Fibroblast of lung (primary cell): ENCODE data around the gene DDHD1. TPM values are rescaled to one million over a fixed set of nuclear protein-coding genes. Genes with fewer than 3 reads are reported as not detected.
"Not testable (repeated sequence)": the region's sequence is repeated elsewhere in the genome, so short reads cannot be mapped to it uniquely, and the experiment has no call there.

Experiments
- DNase-seq, 2 donors: peaks; one replicate each; pipeline versions ENCODE4 v3.0.0 to v3.0.0-alpha.2; 2010; ENCODE audit warnings: low read depth in 2 of 2
- H2AFZ ChIP-seq: 2 replicates; pipeline ENCODE4 v1.5.1; 2012; ENCODE audit warnings: low read length, control low read depth, inconsistent platforms
- H3K27ac ChIP-seq: 2 replicates; pipeline ENCODE4 v1.5.1; 2011; ENCODE audit warnings: low read length, control low read depth; ENCODE audit not compliant: insufficient read depth
- H3K27me3 ChIP-seq: 2 replicates; pipeline ENCODE4 v1.5.1; 2011; ENCODE audit warnings: mild to moderate bottlenecking, low read length; ENCODE audit not compliant: control insufficient read depth, insufficient read depth
- H3K36me3 ChIP-seq: 2 replicates; pipeline ENCODE4 v1.5.1; 2011; ENCODE audit warnings: low read length; ENCODE audit not compliant: control insufficient read depth, insufficient read depth
- H3K4me1 ChIP-seq: 2 replicates; pipeline ENCODE4 v1.5.1; 2011; ENCODE audit warnings: low read length; ENCODE audit not compliant: control insufficient read depth, insufficient read depth; ENCODE audit errors: extremely low read depth
- H3K4me2 ChIP-seq: 2 replicates; pipeline ENCODE4 v1.5.1; 2011; ENCODE audit warnings: low read length, control low read depth; ENCODE audit not compliant: insufficient read depth; ENCODE audit errors: extremely low read depth
- H3K4me3 ChIP-seq, 4 experiments: fragments of 200-600 bp in 1 of 4; sonication (generic) in 1 of 4; replicated peaks in 1 of 4; 2 replicates each; pipeline ENCODE4 v1.5.1; 2011 to 2016; ENCODE audit warnings: low read length in 4 of 4, low read depth in 3 of 4, mild to moderate bottlenecking in 3 of 4, control low read depth in 2 of 4, inconsistent platforms in 1 of 4, mixed read lengths in 1 of 4; ENCODE audit not compliant: insufficient read depth in 1 of 4; ENCODE audit errors: control extremely low read depth in 1 of 4
- H3K79me2 ChIP-seq: 2 replicates; pipeline ENCODE4 v1.5.1; 2012; ENCODE audit warnings: mild to moderate bottlenecking, low read length, inconsistent platforms; ENCODE audit not compliant: control insufficient read depth, insufficient read depth
- H3K9ac ChIP-seq: 2 replicates; pipeline ENCODE4 v1.5.1; 2011; ENCODE audit warnings: mild to moderate bottlenecking, low read length, control low read depth; ENCODE audit not compliant: insufficient read depth
- H3K9me3 ChIP-seq: 2 replicates; pipeline ENCODE4 v1.5.1; 2012; ENCODE audit warnings: low read depth, low read length; ENCODE audit not compliant: control insufficient read depth, insufficient read depth
- H4K20me1 ChIP-seq: 2 replicates; pipeline ENCODE4 v1.5.1; 2011; ENCODE audit warnings: low read length; ENCODE audit not compliant: control insufficient read depth, insufficient read depth; ENCODE audit errors: extremely low read depth
- CTCF ChIP-seq, 2 donors: IDR thresholded peaks in 1 of 2; conservative IDR thresholded peaks in 1 of 2; 1 replicate in 1 of 2; 2 replicates in 1 of 2; pipeline ENCODE4 v1.5.1; 2011 to 2012; ENCODE audit warnings: low read length in 2 of 2, control low read depth in 1 of 2, inconsistent platforms in 1 of 2, low read depth in 1 of 2, mild to moderate bottlenecking in 1 of 2
- EZH2 ChIP-seq: IDR thresholded peaks from 2 replicates; pipeline ENCODE4 v1.5.1; 2012; ENCODE audit warnings: low read length, control low read depth, mild to moderate bottlenecking; ENCODE audit errors: missing control alignments
- polyA plus RNA-seq, 2 donors: library from polyadenylated mRNA; depleted of rRNA in 1 of 2; stranded (reverse) in 1 of 2; unstranded in 1 of 2; fragments of >200 nt; gene quantifications; 2 replicates each; pipeline ENCODE4 v1.2.1, GENCODE V29; 2011 to 2012; ENCODE audit warnings: missing spikeins in 1 of 2
- total RNA-seq: library from RNA; depleted of rRNA; stranded (reverse); fragments of >200 nt; gene quantifications from 2 replicates; pipeline ENCODE4 v1.2.1, GENCODE V29; 2014

The DDHD1 gene
- total and polyA plus RNA-seq, 2 donors (not counting 1 experiment from before 2014, with no cell fraction given) = 13.6 to 30.6 TPM

- no peak overlapping the region for H3K27ac ChIP-seq
- no peaks in the 10 kb centered on the region for H3K79me2 ChIP-seq
- H3K4me3 ChIP-seq = no peak overlapping the region
- H3K9me3 ChIP-seq = no peaks in the 10 kb centered on the region
- H3K36me3 ChIP-seq = no peaks in the 10 kb centered on the region
- no peaks in the 10 kb centered on the region for H3K4me1 ChIP-seq
- H2AFZ ChIP-seq = no peak overlapping the region
- peak; percentile 23 to 33 for DNase-seq
- H3K9ac ChIP-seq = no peak overlapping the region
- no peaks in the 10 kb centered on the region for H4K20me1 ChIP-seq
- no peak for TF ChIP-seq EZH2
- TF ChIP-seq CTCF (conservative IDR thresholded peaks at IDR 0.05 in 1 of 2, IDR thresholded peaks at IDR 0.05 in 1 of 2; ENCODE audit: low read depth in 1 of 2, low read length in 2 of 2) = peak; percentile 17 to 24
- no peak overlapping the region for H3K4me2 ChIP-seq
- H3K27me3 ChIP-seq = no peaks in the 10 kb centered on the region
Measured at GRCh38 chr14:53180272-53181221, 27.4 kb upstream of the DDHD1 start.

DNA sequence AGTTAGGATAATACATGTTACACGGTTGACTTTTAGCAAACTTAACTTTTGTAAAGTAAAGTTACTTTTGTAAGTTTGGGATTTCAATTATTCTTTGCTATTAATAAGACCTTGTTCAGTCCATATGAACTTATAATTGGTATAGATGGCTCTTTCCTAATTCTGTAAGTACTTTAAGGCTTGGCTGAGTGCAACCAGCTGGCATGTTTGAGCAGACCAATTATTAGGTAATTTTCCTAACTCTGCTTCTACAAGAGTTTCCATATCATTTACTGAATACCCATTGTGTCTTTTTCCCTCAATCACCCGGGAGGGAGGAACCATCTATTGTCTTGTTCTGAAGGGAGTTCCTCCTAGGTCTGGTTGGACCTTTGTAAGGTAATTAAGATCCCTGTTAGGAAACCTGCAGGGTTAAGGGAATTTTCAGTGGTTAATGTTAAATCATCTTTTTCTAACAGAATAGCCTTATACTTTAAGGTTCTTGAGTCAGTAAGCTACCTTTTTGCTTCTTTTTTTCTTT is 26.4 kb upstream of the DDHD1 start:
- not testable (repeated sequence) for H3K9me3 ChIP-seq, H3K4me2 ChIP-seq, DNase-seq, H4K20me1 ChIP-seq, H3K4me1 ChIP-seq, H3K9ac ChIP-seq, H3K79me2 ChIP-seq, H2AFZ ChIP-seq, H3K36me3 ChIP-seq, H3K4me3 ChIP-seq, H3K27ac ChIP-seq, H3K27me3 ChIP-seq

DNA sequence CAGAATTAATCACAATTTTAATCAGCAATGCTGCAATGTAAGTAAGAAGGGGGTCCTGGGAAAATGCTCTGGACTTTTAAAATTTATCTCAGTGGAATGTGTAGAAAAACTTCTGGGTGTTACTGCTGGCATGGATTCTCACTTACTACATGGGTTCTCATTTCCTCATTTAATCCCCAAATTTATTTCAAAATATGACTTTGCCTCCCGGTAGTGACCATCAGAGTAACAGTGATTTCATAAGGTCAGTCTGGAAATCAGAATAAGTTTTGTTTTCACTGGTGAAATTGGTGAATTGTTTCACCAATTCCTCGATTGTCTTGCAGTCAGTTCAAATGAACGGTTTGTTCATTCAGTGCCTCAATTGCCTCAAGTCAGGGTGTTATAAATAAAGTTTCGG is 22.3 kb upstream of the DDHD1 start:
- Histone ChIP-seq H3K9ac (no peak overlapping the region), H3K79me2 (no peaks in the 10 kb centered on the region), H3K27me3 (no peaks in the 10 kb centered on the region), H3K36me3 (no peaks in the 10 kb centered on the region), H3K4me3 (no peak overlapping the region), H3K27ac (no peak overlapping the region), H3K4me1 (no peaks in the 10 kb centered on the region), H2AFZ (no peak overlapping the region), H3K4me2 (no peak overlapping the region), H3K9me3 (no peaks in the 10 kb centered on the region), H4K20me1 (no peaks in the 10 kb centered on the region)
- no peak for DNase-seq
- TF ChIP-seq CTCF (conservative IDR thresholded peaks at IDR 0.05 in 1 of 2, IDR thresholded peaks at IDR 0.05 in 1 of 2; ENCODE audit: low read depth in 1 of 2, low read length in 2 of 2) = no peak
- no peak for TF ChIP-seq EZH2
